Dendritic cell treated with granulocyte-macrophage colony-stimulating factor and Interleukin-4, amounts not matched to agents 40 ng/mL and 50 ng/mL, for 4 days (primary cell): ENCODE measurements around the gene PDE10A.
"Not testable (repeated sequence)": the region's sequence is repeated elsewhere in the genome, so short reads cannot be mapped to it uniquely, and the experiment has no call there.

ENCODE experiments used
- H3K27ac Mint-ChIP-seq: one replicate; pipeline ENCODE4 v1.8.0; 2022; ENCODE audit warnings: mild to moderate bottlenecking, mixed read lengths
- H3K27me3 Mint-ChIP-seq: one replicate; pipeline ENCODE4 v1.8.0; 2022; ENCODE audit warnings: mild to moderate bottlenecking, mixed read lengths
- H3K36me3 Mint-ChIP-seq: one replicate; pipeline ENCODE4 v1.8.0; 2022; ENCODE audit warnings: low read depth, mixed read lengths
- H3K4me1 Mint-ChIP-seq: one replicate; pipeline ENCODE4 v1.8.0; 2022; ENCODE audit warnings: low read depth, mixed read lengths
- H3K4me3 Mint-ChIP-seq: one replicate; pipeline ENCODE4 v1.8.0; 2022; ENCODE audit warnings: mild to moderate bottlenecking, moderate library complexity, mixed read lengths
- H3K9me3 Mint-ChIP-seq: one replicate; pipeline ENCODE4 v1.8.0; 2022; ENCODE audit warnings: mixed read lengths
- intact Hi-C: fragments of 100-400 bp; cut with micrococcal nuclease; formaldehyde crosslinking; loops from one replicate; pipeline ENCODE4 v1.15.0; 2022

The PDE10A gene

DNA sequence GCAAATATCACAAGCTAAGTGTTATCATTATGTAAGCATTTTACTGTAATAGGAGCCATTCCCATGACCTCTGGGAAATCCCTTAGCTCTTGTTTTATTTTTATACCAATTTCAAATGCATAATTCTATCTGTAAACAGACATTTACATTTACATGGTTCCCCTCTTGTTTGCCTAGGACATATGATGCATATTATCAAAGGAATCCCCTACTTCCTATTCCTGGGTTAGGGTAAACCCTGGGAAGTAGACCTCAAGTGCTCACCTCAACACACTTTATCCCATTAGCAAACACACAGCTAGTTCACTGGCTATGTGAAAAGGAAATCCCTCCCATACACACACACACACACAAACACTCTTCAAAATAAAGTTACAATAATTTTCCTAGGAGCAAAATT, 27.1 kb downstream of the PDE10A start:
- H3K36me3 Mint-ChIP-seq: no peaks in the 10 kb centered on the region

GRCh38 chr6:165634101-165634880, 28.8 kb downstream of the PDE10A start:
- H3K36me3 Mint-ChIP-seq: no peaks in the 10 kb centered on the region
- H3K27ac Mint-ChIP-seq: no peak overlapping the region
- H3K4me3 Mint-ChIP-seq: no peak overlapping the region

More for the DNA sequence above, 27.1 kb downstream of the PDE10A start:
- intact Hi-C loops: no loop called here
- Mint-ChIP-seq H3K4me3 (no peak overlapping the region), H3K27me3 (peaks cover 5% of the 10 kb centered on the region), H3K9me3 (no peaks in the 10 kb centered on the region), H3K27ac (no peak overlapping the region), H3K4me1 (no peaks in the 10 kb centered on the region)

DNA sequence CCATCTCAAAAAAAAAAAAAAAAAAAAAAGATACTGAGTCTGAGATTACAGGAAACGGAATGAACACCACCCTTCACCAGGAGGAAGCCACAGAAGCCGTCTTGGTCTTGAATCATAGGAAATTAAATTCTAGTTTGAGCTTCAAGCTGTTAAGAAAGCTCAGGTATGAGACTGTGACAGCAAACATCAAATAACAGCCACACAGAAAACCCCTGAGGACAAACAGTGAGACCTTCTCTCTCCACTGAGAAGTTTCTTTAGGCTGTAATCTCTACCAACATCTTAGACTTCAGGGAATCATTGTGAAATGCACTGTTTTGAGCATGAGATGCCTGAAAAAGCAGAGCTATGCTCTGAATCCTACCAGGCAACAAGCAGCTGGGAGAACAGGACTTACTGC, 30.8 kb downstream of the PDE10A start:
- Mint-ChIP-seq H3K4me1 (no peaks in the 10 kb centered on the region), H3K36me3 (no peaks in the 10 kb centered on the region), H3K27ac (no peak overlapping the region), H3K9me3 (no peaks in the 10 kb centered on the region), H3K4me3 (no peak overlapping the region), H3K27me3 (peaks cover 5% of the 10 kb centered on the region)
- intact Hi-C loops: no loop called here

More at GRCh38 chr6:165634101-165634880, 28.8 kb downstream of the PDE10A start:
- Mint-ChIP-seq H3K9me3 (no peaks in the 10 kb centered on the region), H3K4me1 (no peaks in the 10 kb centered on the region), H3K27me3 (peaks cover 5% of the 10 kb centered on the region)
- intact Hi-C loops: no loop called here

- no peak overlapping the region for H3K27ac Mint-ChIP-seq
- H3K4me3 Mint-ChIP-seq: no peak overlapping the region
- intact Hi-C loops: no loop called here
- H3K36me3 Mint-ChIP-seq: no peaks in the 10 kb centered on the region
- no peaks in the 10 kb centered on the region for H3K4me1 Mint-ChIP-seq
- peaks cover under 1% of the 10 kb centered on the region for H3K9me3 Mint-ChIP-seq
- peaks cover 5% of the 10 kb centered on the region for H3K27me3 Mint-ChIP-seq
These were observed 32.5 kb downstream of the PDE10A start for GRCh38 chr6:165630544-165630953.

- Mint-ChIP-seq H3K36me3 (no peaks in the 10 kb centered on the region), H3K4me3 (no peak overlapping the region), H3K27me3 (peaks cover 1% of the 10 kb centered on the region), H3K4me1 (no peaks in the 10 kb centered on the region), H3K27ac (no peak overlapping the region), H3K9me3 (peaks cover 17% of the 10 kb centered on the region)
- intact Hi-C loops: no loop called here
These were observed 34.1 kb downstream of the PDE10A start for GRCh38 chr6:165628955-165629354.

- no peak overlapping the region for H3K27ac Mint-ChIP-seq
- no peak overlapping the region for H3K4me3 Mint-ChIP-seq
- H3K36me3 Mint-ChIP-seq: no peaks in the 10 kb centered on the region
- H3K9me3 Mint-ChIP-seq: peaks cover 20% of the 10 kb centered on the region
- no peaks in the 10 kb centered on the region for H3K27me3 Mint-ChIP-seq
- intact Hi-C loops: no loop called here
- no peaks in the 10 kb centered on the region for H3K4me1 Mint-ChIP-seq
These were observed 35.7 kb downstream of the PDE10A start for GRCh38 chr6:165627366-165627765.

DNA sequence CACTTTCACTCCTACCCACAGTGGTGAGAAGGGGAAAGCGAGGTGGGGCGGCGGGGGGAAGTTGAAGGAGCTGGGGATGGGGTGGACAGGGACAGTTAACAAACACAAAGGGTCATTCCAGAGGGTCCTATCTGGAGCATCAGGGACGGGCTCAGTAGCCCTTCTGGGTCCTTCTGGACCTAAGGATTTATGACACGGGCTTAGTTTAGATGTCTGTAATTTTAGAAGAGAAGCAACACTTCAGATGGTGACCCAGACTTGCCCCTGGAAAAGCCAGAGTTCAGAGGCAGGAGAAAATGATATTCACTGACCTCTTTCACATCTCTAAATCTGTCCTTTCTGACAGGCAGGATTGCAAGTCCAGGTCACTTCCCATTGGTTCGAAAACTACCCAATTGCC, 36.3 kb downstream of the PDE10A start:
- H3K4me3 Mint-ChIP-seq: no peak overlapping the region
- no peaks in the 10 kb centered on the region for H3K27me3 Mint-ChIP-seq
- intact Hi-C loops: no loop called here
- peaks cover 20% of the 10 kb centered on the region for H3K9me3 Mint-ChIP-seq
- H3K27ac Mint-ChIP-seq: no peak overlapping the region
- no peaks in the 10 kb centered on the region for H3K4me1 Mint-ChIP-seq
- H3K36me3 Mint-ChIP-seq: no peaks in the 10 kb centered on the region

GRCh38 chr6:165624871-165625639, 38.0 kb downstream of the PDE10A start:
- no peaks in the 10 kb centered on the region for H3K27me3 Mint-ChIP-seq
- peaks cover 20% of the 10 kb centered on the region for H3K9me3 Mint-ChIP-seq
- no peaks in the 10 kb centered on the region for H3K36me3 Mint-ChIP-seq
- no peak overlapping the region for H3K4me3 Mint-ChIP-seq
- intact Hi-C loops: no loop called here
- no peaks in the 10 kb centered on the region for H3K4me1 Mint-ChIP-seq
- no peak overlapping the region for H3K27ac Mint-ChIP-seq

GRCh38 chr6:165621940-165622339, 41.1 kb downstream of the PDE10A start:
- Mint-ChIP-seq H3K27ac (no peak overlapping the region), H3K4me1 (no peaks in the 10 kb centered on the region), H3K36me3 (no peaks in the 10 kb centered on the region), H3K9me3 (peaks cover 20% of the 10 kb centered on the region), H3K27me3 (no peaks in the 10 kb centered on the region), H3K4me3 (no peak overlapping the region)
- intact Hi-C loops: no loop called here

DNA sequence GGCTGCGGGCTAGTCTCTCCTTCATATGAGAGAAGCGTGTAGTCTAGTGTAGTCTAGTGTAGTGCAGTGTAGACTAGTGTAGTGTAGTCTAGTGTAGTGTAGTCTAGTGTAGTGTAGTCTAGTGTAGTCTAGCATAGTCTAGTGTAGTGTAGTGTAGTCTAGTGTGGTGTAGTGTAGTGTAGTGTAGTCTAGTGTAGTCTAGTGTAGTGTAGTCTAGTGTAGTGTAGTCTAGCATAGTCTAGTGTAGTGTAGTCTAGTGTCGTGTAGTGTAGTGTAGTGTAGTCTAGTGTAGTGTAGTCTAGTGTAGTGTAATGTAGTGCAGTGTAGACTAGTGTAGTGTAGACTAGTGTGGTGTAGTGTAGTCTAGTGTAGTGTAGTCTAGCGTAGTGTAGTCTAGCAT, 44.1 kb downstream of the PDE10A start:
- H3K27ac Mint-ChIP-seq, H3K9me3 Mint-ChIP-seq, H3K27me3 Mint-ChIP-seq, H3K36me3 Mint-ChIP-seq, intact Hi-C loops, H3K4me3 Mint-ChIP-seq, H3K4me1 Mint-ChIP-seq: not testable (repeated sequence)

- Mint-ChIP-seq H3K36me3 (no peaks in the 10 kb centered on the region), H3K27ac (no peak overlapping the region), H3K4me3 (no peak overlapping the region), H3K9me3 (no peaks in the 10 kb centered on the region), H3K27me3 (no peaks in the 10 kb centered on the region), H3K4me1 (no peaks in the 10 kb centered on the region)
- intact Hi-C loops: no loop called here
These were observed 44.8 kb downstream of the PDE10A start for GRCh38 chr6:165618241-165618640.

DNA sequence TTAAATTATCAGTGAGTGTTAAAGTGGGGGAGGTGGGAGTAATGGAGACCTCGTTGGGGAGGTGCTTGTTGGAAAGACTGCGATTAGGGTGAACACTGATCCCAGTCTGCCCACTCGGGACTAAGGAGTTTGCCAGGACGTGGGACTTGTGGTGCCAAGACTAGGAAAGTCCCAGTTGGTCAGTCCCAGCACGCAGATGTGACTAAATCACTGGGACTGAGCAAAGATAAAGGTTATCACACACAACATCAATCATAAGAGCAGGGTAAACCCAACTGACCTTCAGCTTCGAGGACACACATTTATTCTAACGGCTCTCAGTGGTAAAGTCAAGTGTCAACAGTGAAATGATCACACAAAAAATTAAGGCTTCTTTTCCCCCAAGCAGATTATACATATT, 45.5 kb downstream of the PDE10A start:
- Mint-ChIP-seq H3K9me3 (no peaks in the 10 kb centered on the region), H3K27ac (no peak overlapping the region)
- intact Hi-C loops: no loop called here

DNA sequence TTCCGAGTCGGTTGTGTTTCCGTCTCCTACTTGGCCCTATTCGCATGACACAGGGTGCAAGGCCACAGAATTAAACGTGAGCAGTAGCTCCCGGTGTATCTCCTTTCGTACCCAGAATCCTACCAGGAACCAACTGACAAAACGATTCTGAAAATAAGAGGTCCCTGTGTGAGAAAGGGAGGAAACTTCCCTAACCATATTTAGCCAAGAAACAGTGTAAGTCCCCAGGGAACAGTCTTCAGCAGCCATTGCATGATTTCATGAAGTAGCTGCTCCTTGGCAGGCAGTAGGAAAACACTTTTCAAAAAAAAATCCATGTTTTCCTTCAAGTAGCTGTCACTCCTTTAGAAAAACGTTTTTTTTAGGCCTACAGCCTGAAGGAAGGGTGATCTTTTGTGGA, 46.9 kb downstream of the PDE10A start:
- H3K36me3 Mint-ChIP-seq: no peaks in the 10 kb centered on the region
- no peaks in the 10 kb centered on the region for H3K4me1 Mint-ChIP-seq

More for the DNA sequence above, 45.5 kb downstream of the PDE10A start:
- H3K4me1 Mint-ChIP-seq: no peaks in the 10 kb centered on the region
- H3K36me3 Mint-ChIP-seq: no peaks in the 10 kb centered on the region
- no peaks in the 10 kb centered on the region for H3K27me3 Mint-ChIP-seq
- H3K4me3 Mint-ChIP-seq: no peak overlapping the region

DNA sequence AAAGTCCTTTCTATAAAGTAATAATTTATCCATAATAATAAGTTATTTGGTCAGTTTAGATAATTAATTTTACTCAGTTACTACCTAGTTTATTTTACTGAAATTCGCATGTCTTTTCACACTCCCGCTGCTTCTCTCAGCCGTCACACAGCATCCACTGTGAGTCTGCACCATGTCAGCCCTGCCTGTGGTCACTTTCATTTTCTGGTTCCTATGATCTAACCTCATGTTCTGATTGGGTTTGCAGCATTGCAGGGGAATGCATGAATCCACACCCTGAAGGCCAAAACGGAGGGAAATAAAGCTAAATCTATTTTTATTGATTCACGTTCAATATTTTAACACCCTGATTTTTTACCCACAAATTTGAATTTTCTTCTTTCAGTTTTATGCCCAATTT, 47.4 kb downstream of the PDE10A start:
- no peaks in the 10 kb centered on the region for H3K27me3 Mint-ChIP-seq
- H3K36me3 Mint-ChIP-seq: no peaks in the 10 kb centered on the region
- no peaks in the 10 kb centered on the region for H3K9me3 Mint-ChIP-seq
- no peaks in the 10 kb centered on the region for H3K4me1 Mint-ChIP-seq
- no peak overlapping the region for H3K27ac Mint-ChIP-seq
- no peak overlapping the region for H3K4me3 Mint-ChIP-seq
- intact Hi-C loops: no loop called here

More for the DNA sequence above, 46.9 kb downstream of the PDE10A start:
- Mint-ChIP-seq H3K27ac (no peak overlapping the region), H3K9me3 (no peaks in the 10 kb centered on the region), H3K4me3 (no peak overlapping the region), H3K27me3 (no peaks in the 10 kb centered on the region)
- intact Hi-C loops: no loop called here
